ENCODE measurements around the gene FANCC. TPM values are rescaled to one million over a fixed set of nuclear protein-coding genes. Genes with fewer than 3 reads are reported as not detected.

Gene FANCC
- total and polyA plus RNA-seq, 2 of the 8 experiments (the other 6 are each of a cell fraction or from before 2014, with no cell fraction given): 7.8 to 15.2 TPM

DNA sequence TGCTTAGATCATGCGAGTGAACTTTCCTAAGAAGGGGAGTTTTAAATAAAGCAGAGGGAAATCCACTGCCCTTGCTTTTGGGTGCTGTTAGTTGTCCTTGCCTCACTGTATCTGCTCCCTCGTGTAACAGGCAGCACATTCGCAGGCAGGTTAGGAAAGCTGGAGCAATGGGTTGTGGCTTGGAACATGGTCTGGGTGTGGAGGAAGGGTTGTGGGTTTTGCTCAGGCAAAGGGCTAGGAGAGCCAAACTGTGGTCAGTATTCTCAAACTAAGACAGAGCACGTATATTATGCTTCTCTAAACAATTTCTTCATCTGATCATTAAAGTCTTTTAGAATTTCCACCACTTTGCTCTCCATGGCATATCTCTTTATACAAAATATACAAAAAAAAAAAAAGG, 135.7 kb downstream of the FANCC start:
- Histone ChIP-seq H3K27me3 (replicated peaks in 1 of 4; ENCODE audit: control insufficient read depth in 3 of 4, extremely low read depth in 1 of 4, insufficient read depth in 3 of 4, low read length in 3 of 4) (no peaks in the 10 kb centered on the region), H3K79me2 (ENCODE audit: control insufficient read depth in 1 of 2, insufficient read depth in 2 of 2, low read length in 2 of 2) (no peaks in the 10 kb centered on the region), H2AK5ac (ENCODE audit: low read depth, low read length) (no peak overlapping the region; the same call in 1 of the 2 replicates), H2BK15ac (ENCODE audit: low read length) (no peak overlapping the region), H2AFZ (ENCODE audit: low read length) (no peak overlapping the region), H4K20me1 (replicated peaks in 1 of 2; ENCODE audit: control insufficient read depth in 1 of 2, insufficient read depth in 2 of 2, low read length in 2 of 2) (no peaks in the 10 kb centered on the region), H4K5ac (ENCODE audit: insufficient read length, low read depth, low read length) (no peak overlapping the region), H3K9me3 (ENCODE audit: insufficient read depth in 2 of 2, low read depth in 1 of 2, low read length in 1 of 2) (no peaks in the 10 kb centered on the region), H3K4ac (replicated peaks; ENCODE audit: insufficient read length, low read depth, low read length) (no peak overlapping the region), H3K4me2 (ENCODE audit: insufficient read depth in 1 of 2, low read depth in 2 of 2, low read length in 2 of 2) (no peak overlapping the region), H3K14ac (ENCODE audit: insufficient read length) (no peak overlapping the region), H3K23ac (ENCODE audit: insufficient read length) (no peak overlapping the region), H3K4me1 (replicated peaks in 1 of 4; ENCODE audit: control insufficient read depth in 3 of 4, insufficient read depth in 4 of 4, low read length in 3 of 4) (peaks cover 4 to 7% (median 5%) of the 10 kb centered on the region in 4 experiments; a peak in 5 of 7 replicates), H3K4me3 (ENCODE audit: extremely low read depth in 1 of 4, insufficient read depth in 2 of 4, low read depth in 3 of 4, low read length in 4 of 4) (no peak overlapping the region), H3K27ac (ENCODE audit: low read depth, low read length) (no peak overlapping the region), H2BK20ac (ENCODE audit: low read length) (no peak overlapping the region), H3K79me1 (ENCODE audit: low read depth, low read length) (no peaks in the 10 kb centered on the region), H2BK120ac (replicated peaks; ENCODE audit: low read depth, low read length) (no peak overlapping the region), H3K9ac (replicated peaks in 1 of 4; ENCODE audit: extremely low read depth in 1 of 4, low read depth in 3 of 4, low read length in 3 of 4) (no peak overlapping the region; a peak in 1 of 7 replicates), H2BK5ac (ENCODE audit: low read depth, low read length) (no peak overlapping the region), H3K56ac (replicated peaks; ENCODE audit: insufficient read length, low read depth, low read length) (peak overlapping the region; percentile 24), H2BK12ac (ENCODE audit: low read depth, low read length) (no peak overlapping the region), H3K36me3 (ENCODE audit: control insufficient read depth in 2 of 4, insufficient read depth in 4 of 4, low read length in 3 of 4) (no peaks in the 10 kb centered on the region), H3K23me2 (ENCODE audit: low read depth, low read length) (no peaks in the 10 kb centered on the region), H3K18ac (ENCODE audit: extremely low read depth, low read length) (no peak overlapping the region), H4K91ac (replicated peaks; ENCODE audit: insufficient read length, low read length) (no peak overlapping the region), H4K8ac (ENCODE audit: extremely low read depth, insufficient read depth, low read length) (no peak overlapping the region)
- FAIRE-seq (no peak), DNase-seq (ENCODE audit: low read depth in 1 of 2, low spot score in 2 of 2) (no peak)
- WGBS, 2 experiments (ENCODE audit: extremely low coverage in 1 of 2, insufficient coverage in 1 of 2, insufficient read length in 1 of 2, insufficient replicate concordance in 2 of 2, low coverage in 1 of 2, low lambda C conversion rate in 2 of 2, missing lambda C conversion rate in 1 of 2): 89% methylated on average over 4 of the region's 4 CpGs; no CpG with 5 or more reads in 1 of the 2 experiments
- ChIA-PET POLR2A (ENCODE audit: partially characterized antibody) (no interaction called here), CTCF (ENCODE audit: partially characterized antibody) (interaction anchor here (0.8 to 2.6 kb wide), 4 partner anchors 11 to 25 kb away, joined by 3 to 12 read pairs (median 8); no protein-coding TSS in a partner anchor)
